Stimulated activated CD8-positive, alpha-beta memory T cell treated with anti-CD3 and anti-CD28 coated beads, Interleukin-4, amount 100 ng/mL, for 4 hours (primary cell): ENCODE measurements around the gene UNC79.

Experiments
- DNase-seq, 2 donors: peaks; one replicate each; pipeline ENCODE4 v3.0.0-alpha.2; 2020; ENCODE audit warnings: low read depth in 2 of 2, low spot score in 1 of 2

Gene UNC79

GRCh38 chr14:93705513-93706156 lies 274.9 kb downstream of the UNC79 start:
- no peak for DNase-seq

GRCh38 chr14:93706360-93706955 lies 275.7 kb downstream of the UNC79 start:
- no peak for DNase-seq

GRCh38 chr14:93707475-93707874 lies 276.7 kb downstream of the UNC79 start:
- no peak for DNase-seq

- DNase-seq: no peak
Observed at GRCh38 chr14:93708311-93708734, 277.6 kb downstream of the UNC79 start.

- DNase-seq: no peak
Observed at GRCh38 chr14:93708800-93709199, 278.1 kb downstream of the UNC79 start.

- no peak for DNase-seq
Observed at GRCh38 chr14:93709249-93709648, 278.5 kb downstream of the UNC79 start.

GRCh38 chr14:93712079-93712837 lies 281.5 kb downstream of the UNC79 start:
- no peak for DNase-seq

- no peak for DNase-seq
Observed at GRCh38 chr14:93712838-93713724, 282.3 kb downstream of the UNC79 start.

- no peak for DNase-seq
Observed at GRCh38 chr14:93713726-93714405, 283.1 kb downstream of the UNC79 start.

GRCh38 chr14:93714605-93715004 lies 283.9 kb downstream of the UNC79 start:
- no peak for DNase-seq

GRCh38 chr14:93715279-93715927 lies 284.7 kb downstream of the UNC79 start:
- DNase-seq: no peak

- DNase-seq: no peak
Observed at GRCh38 chr14:93716002-93716745, 285.4 kb downstream of the UNC79 start.

- DNase-seq: no peak
Observed at GRCh38 chr14:93716746-93717667, 286.3 kb downstream of the UNC79 start.

- no peak for DNase-seq
Observed at GRCh38 chr14:93717668-93718320, 287.1 kb downstream of the UNC79 start.

- no peak for DNase-seq
Observed at GRCh38 chr14:93719256-93719655, 288.5 kb downstream of the UNC79 start.

- no peak for DNase-seq
Observed at GRCh38 chr14:93720076-93720815, 289.5 kb downstream of the UNC79 start.

- DNase-seq: no peak
Observed at GRCh38 chr14:93720981-93721483, 290.3 kb downstream of the UNC79 start.
